K562 (cell line): Measurements from ENCODE around the gene IRF1. TPM values are rescaled to one million over a fixed set of nuclear protein-coding genes. Genes with fewer than 3 reads are reported as not detected.

Source experiments
- ATAC-seq: fragments of 200-7000 bp; cut with Tn5 transposase; 3 replicates; pipeline ENCODE4 v1.9.1; 2020; ENCODE audit warnings: moderate library complexity
- BruUV-seq: library from RNA; stranded (reverse); fragments of 400-500 nt; replicated peaks from 2 replicates; lab custom pipeline; 2021; lab: Mats Ljungman, UMichigan
- CTCF ChIA-PET: fragments of 300-600 bp; formaldehyde crosslinking; extraction: SDS; loops from one replicate; lab custom pipeline; 2021; ENCODE audit warnings: low intra/inter-chr PET ratio; lab: Yijun Ruan, JAX
- POLR2A ChIA-PET: fragments of 300-600, 350-650 bp; sonication (Branson Sonifier 250); formaldehyde crosslinking; extraction: SDS; loops from one replicate; lab custom pipeline; 2021; ENCODE audit warnings: antibody characterized with exemption, inconsistent platforms; lab: Yijun Ruan, JAX
- DNase-seq, 4 experiments: peaks; one replicate each; pipeline versions ENCODE4 v3.0.0 to v3.0.0-alpha.2; 2011 to 2018; ENCODE audit warnings: low spot score in 3 of 4, mixed read lengths in 3 of 4; ENCODE audit errors: extremely low read depth in 1 of 4
- FAIRE-seq: peaks from 2 replicates; lab custom pipeline; 2011; peaks lifted over from hg19 to GRCh38; lab: Jason Lieb, UNC
- H2AFZ ChIP-seq: 2 replicates; pipeline ENCODE4 v1.6.0; 2011; ENCODE audit warnings: low read depth, low read length, control low read depth, inconsistent platforms
- H3K27ac ChIP-seq: fragments of 200-600 bp; 3 replicates; pipeline ENCODE4 v1.8.0; 2011; ENCODE audit warnings: low read depth, mild to moderate bottlenecking, control low read depth, inconsistent platforms, low read length, moderate library complexity, mixed read lengths; ENCODE audit errors: extremely low read depth
- H3K27me3 ChIP-seq, 2 experiments: fragments of 300-600 bp in 1 of 2; 2 replicates in 1 of 2; 3 replicates in 1 of 2; pipeline versions ENCODE4 v1.6.0 to v1.8.0; 2011; ENCODE audit warnings: inconsistent platforms in 2 of 2, low read length in 2 of 2, mild to moderate bottlenecking in 1 of 2, mixed read lengths in 1 of 2, moderate library complexity in 1 of 2; ENCODE audit not compliant: control insufficient read depth in 2 of 2, insufficient read depth in 2 of 2
- H3K36me3 ChIP-seq: fragments of 300-600 bp; 3 replicates; pipeline ENCODE4 v1.8.0; 2011; ENCODE audit warnings: mild to moderate bottlenecking, low read length, inconsistent platforms; ENCODE audit not compliant: control insufficient read depth, insufficient read depth
- H3K4me1 ChIP-seq, 2 experiments: fragments of 200-600 bp in 1 of 2; replicated peaks in 1 of 2; 2 replicates in 1 of 2; 3 replicates in 1 of 2; pipeline versions ENCODE4 v1.5.1 to v1.8.0; 2011; ENCODE audit warnings: inconsistent platforms in 2 of 2, low read length in 2 of 2, mild to moderate bottlenecking in 1 of 2, mixed read lengths in 1 of 2, moderate library complexity in 1 of 2; ENCODE audit not compliant: control insufficient read depth in 2 of 2, insufficient read depth in 2 of 2
- H3K4me2 ChIP-seq: 2 replicates; pipeline ENCODE4 v1.6.1; 2011; ENCODE audit warnings: low read length, control low read depth, inconsistent platforms, mixed read lengths; ENCODE audit not compliant: insufficient read depth
- H3K4me3 ChIP-seq: fragments of 200-600 bp; sonication (generic), shearing (Covaris generic); 2 replicates; pipeline ENCODE4 v1.5.1; 2016; ENCODE audit warnings: control low read depth, inconsistent platforms
- H3K79me2 ChIP-seq: fragments of 200-600 bp; 3 replicates; pipeline ENCODE4 v1.8.0; 2011; ENCODE audit warnings: low read length, inconsistent platforms; ENCODE audit not compliant: control insufficient read depth, insufficient read depth
- H3K9ac ChIP-seq, 2 experiments: 2 replicates each; pipeline versions ENCODE4 v1.6.0 to v1.6.1; 2011; ENCODE audit warnings: low read depth in 2 of 2, low read length in 2 of 2, control low read depth in 1 of 2, inconsistent platforms in 1 of 2, mild to moderate bottlenecking in 1 of 2, mixed read lengths in 1 of 2; ENCODE audit not compliant: insufficient read depth in 1 of 2
- H3K9me1 ChIP-seq: one replicate; pipeline ENCODE4 v1.6.0; 2011; ENCODE audit warnings: inconsistent platforms, mild to moderate bottlenecking, low read length, moderate library complexity; ENCODE audit not compliant: control insufficient read depth, insufficient read depth
- H3K9me3 ChIP-seq: replicated peaks from 2 replicates; pipeline ENCODE4 v1.5.1; 2011; ENCODE audit warnings: low read depth, low read length, inconsistent platforms; ENCODE audit not compliant: control insufficient read depth, insufficient read depth
- H4K20me1 ChIP-seq: replicated peaks from 2 replicates; pipeline ENCODE4 v1.6.1; 2011; ENCODE audit warnings: low read length, inconsistent platforms, mixed read lengths; ENCODE audit not compliant: control insufficient read depth, insufficient read depth
- AFF1 ChIP-seq, 2 experiments: fragments of 450-650 bp; IDR thresholded peaks; 2 replicates each; pipeline ENCODE4 v1.6.1; 2018; ENCODE audit warnings: mild to moderate bottlenecking in 2 of 2, low read depth in 1 of 2; ENCODE audit not compliant: partially characterized antibody in 2 of 2
- CBFA2T2 ChIP-seq: fragments of 450-650 bp; conservative IDR thresholded peaks from 2 replicates; pipeline ENCODE4 v1.6.1; 2017; ENCODE audit warnings: mild to moderate bottlenecking
- DPF2 ChIP-seq: fragments of 450-650 bp; IDR thresholded peaks from 2 replicates; pipeline ENCODE4 v1.6.1; 2016
- NR4A1 ChIP-seq, 2 experiments: fragments of 250-450 bp in 1 of 2; fragments of 450-650 bp in 1 of 2; sonication (Bioruptor Pico) in 1 of 2; IDR thresholded peaks; 2 replicates each; pipeline versions ENCODE4 v1.4.0 to v1.6.1; 2016 to 2020; ENCODE audit warnings: mild to moderate bottlenecking in 2 of 2, missing compliant biosample characterization in 1 of 2, missing genetic modification characterization in 1 of 2, moderate library complexity in 1 of 2
- ZNF23 ChIP-seq: fragments of 250-450 bp; sonication (Bioruptor Pico); IDR thresholded peaks from 2 replicates; pipeline ENCODE4 v1.4.0; 2020; ENCODE audit warnings: mild to moderate bottlenecking
- ZNF239 ChIP-seq: fragments of 250-450 bp; sonication (Bioruptor Pico); IDR thresholded peaks from 2 replicates; pipeline ENCODE4 v1.4.0; 2020; ENCODE audit warnings: mild to moderate bottlenecking
- WGBS: fragments of 100-300 bp; shearing (Covaris generic); methylation state at CpG from one replicate; pipeline ENCODE4 v1.1.6; 2016; ENCODE audit warnings: low coverage, mixed read lengths; ENCODE audit not compliant: insufficient coverage; ENCODE audit errors: missing lambda C conversion rate; 5-methylcytosine and 5-hydroxymethylcytosine counted together
- in situ Hi-C: fragments of 300-500 bp; cut with MboI; formaldehyde crosslinking; loops from 4 replicates; pipeline ENCODE4 v1.15.0; 2018; ENCODE audit warnings: inconsistent platforms, mixed read lengths
- intact Hi-C: fragments of 100-400 bp; cut with micrococcal nuclease; formaldehyde crosslinking; loops from 2 replicates; pipeline ENCODE4 v1.14.2; 2022
- polyA plus RNA-seq, 8 experiments: library from polyadenylated mRNA; depleted of rRNA in 4 of 8; stranded (reverse) in 5 of 8; unstranded in 3 of 8; fragments of >200 nt; fragmentation: Nextera tagmentation in 2 of 8; fragmentation: Illumina TruSeq in 1 of 8; extraction: Ambion mirVana in 2 of 8; extraction: Trizol in 1 of 8; gene quantifications; 2 replicates each; pipeline versions ENCODE4 v1.2.1 to v1.2.3, GENCODE V29; 2011 to 2014; ENCODE audit warnings: inconsistent platforms in 1 of 8, missing spikeins in 1 of 8
- total RNA-seq, 7 experiments: library from RNA; depleted of rRNA in 6 of 7; stranded (reverse); fragments of >200 nt in 6 of 7; fragmentation: Illumina TruSeq in 2 of 7; extraction: Trizol in 2 of 7; gene quantifications; 2 replicates each; pipeline versions ENCODE4 v1.2.1 to v1.2.3, GENCODE V29; 2011 to 2021; ENCODE audit warnings: low replicate concordance in 1 of 7
- TF ChIP-seq, protein P1 (sequence below): fragments of 450-650 bp; IDR thresholded peaks from 2 replicates; pipeline ENCODE4 v1.6.1; 2017; ENCODE audit warnings: antibody characterized with exemption, mild to moderate bottlenecking

The IRF1 gene
- total and polyA plus RNA-seq, 9 of the 15 experiments (the other 6 are each of a cell fraction or from before 2014, with no cell fraction given) = 1.1 to 12.3 (median 5.9) TPM

DNA sequence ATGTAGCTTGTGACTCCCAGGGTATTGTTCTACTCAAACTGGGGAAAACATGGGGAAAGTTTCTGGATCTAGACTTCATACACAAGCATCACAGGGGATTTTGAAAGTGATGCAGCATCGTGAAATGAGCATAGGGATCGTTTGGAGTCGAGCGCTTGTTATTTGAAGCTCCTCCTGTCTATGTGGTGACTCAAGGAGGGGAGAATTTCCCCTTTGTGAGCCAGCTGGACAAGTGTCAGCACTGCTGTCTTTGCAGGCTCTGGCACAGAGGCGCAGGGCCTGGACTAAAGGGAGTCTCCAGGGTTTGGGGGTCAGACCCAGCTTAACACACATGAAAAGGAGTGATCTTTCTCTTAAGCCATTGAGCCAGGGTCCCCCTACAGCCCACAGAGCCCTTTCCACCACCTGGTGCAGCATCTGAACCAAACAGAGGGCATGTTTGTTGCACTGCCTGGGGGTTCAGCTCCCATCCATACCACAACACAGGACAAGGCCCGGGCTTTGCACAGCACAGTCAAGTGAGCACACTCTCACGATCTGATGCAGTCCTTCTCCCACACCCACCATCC lies 51.0 kb downstream of the IRF1 start (continued):
- TF ChIP-seq NR4A1 (CRISPR knock-in tag; IDR thresholded peaks at IDR 0.05) = no peak
- no peak for TF ChIP-seq NR4A1 (tag; IDR thresholded peaks at IDR 0.05)

GRCh38 chr5:132438917-132439316 lies 51.7 kb downstream of the IRF1 start:
- no peaks in the 10 kb centered on the region for H3K9me3 ChIP-seq
- FAIRE-seq = no peak
- no peaks in the 10 kb centered on the region for H4K20me1 ChIP-seq
- no TSS peak for BruUV-seq
- no peak for ATAC-seq
- ChIA-PET CTCF (no interaction called here), POLR2A (interaction anchor here (0.8 to 1.5 kb wide), 5 partner anchors 13 to 41 kb away, joined by 3 to 6 read pairs (median 4); no protein-coding TSS in a partner anchor)
- intact Hi-C loops (no loop called here), in situ Hi-C loops (no loop called here)
- H3K4me1 ChIP-seq = peaks cover 15 to 29% of the 10 kb centered on the region in 2 experiments; a peak in 4 of 5 replicates
- H3K4me3 ChIP-seq = no peak overlapping the region
- H3K9ac ChIP-seq = no peak overlapping the region
- no peaks in the 10 kb centered on the region for H3K27me3 ChIP-seq
- no peak for DNase-seq
- H3K27ac ChIP-seq = no peak overlapping the region
- H3K79me2 ChIP-seq = no peaks in the 10 kb centered on the region
- H2AFZ ChIP-seq = no peak overlapping the region
- no peaks in the 10 kb centered on the region for H3K9me1 ChIP-seq
- 76% methylated on average over 4 of the region's 4 CpGs for WGBS
- H3K36me3 ChIP-seq = no peaks in the 10 kb centered on the region
- no peak overlapping the region for H3K4me2 ChIP-seq
- no peak for TF ChIP-seq CBFA2T2
- TF ChIP-seq ZNF239 (CRISPR knock-in tag) = no peak
- TF ChIP-seq, protein P1, sequence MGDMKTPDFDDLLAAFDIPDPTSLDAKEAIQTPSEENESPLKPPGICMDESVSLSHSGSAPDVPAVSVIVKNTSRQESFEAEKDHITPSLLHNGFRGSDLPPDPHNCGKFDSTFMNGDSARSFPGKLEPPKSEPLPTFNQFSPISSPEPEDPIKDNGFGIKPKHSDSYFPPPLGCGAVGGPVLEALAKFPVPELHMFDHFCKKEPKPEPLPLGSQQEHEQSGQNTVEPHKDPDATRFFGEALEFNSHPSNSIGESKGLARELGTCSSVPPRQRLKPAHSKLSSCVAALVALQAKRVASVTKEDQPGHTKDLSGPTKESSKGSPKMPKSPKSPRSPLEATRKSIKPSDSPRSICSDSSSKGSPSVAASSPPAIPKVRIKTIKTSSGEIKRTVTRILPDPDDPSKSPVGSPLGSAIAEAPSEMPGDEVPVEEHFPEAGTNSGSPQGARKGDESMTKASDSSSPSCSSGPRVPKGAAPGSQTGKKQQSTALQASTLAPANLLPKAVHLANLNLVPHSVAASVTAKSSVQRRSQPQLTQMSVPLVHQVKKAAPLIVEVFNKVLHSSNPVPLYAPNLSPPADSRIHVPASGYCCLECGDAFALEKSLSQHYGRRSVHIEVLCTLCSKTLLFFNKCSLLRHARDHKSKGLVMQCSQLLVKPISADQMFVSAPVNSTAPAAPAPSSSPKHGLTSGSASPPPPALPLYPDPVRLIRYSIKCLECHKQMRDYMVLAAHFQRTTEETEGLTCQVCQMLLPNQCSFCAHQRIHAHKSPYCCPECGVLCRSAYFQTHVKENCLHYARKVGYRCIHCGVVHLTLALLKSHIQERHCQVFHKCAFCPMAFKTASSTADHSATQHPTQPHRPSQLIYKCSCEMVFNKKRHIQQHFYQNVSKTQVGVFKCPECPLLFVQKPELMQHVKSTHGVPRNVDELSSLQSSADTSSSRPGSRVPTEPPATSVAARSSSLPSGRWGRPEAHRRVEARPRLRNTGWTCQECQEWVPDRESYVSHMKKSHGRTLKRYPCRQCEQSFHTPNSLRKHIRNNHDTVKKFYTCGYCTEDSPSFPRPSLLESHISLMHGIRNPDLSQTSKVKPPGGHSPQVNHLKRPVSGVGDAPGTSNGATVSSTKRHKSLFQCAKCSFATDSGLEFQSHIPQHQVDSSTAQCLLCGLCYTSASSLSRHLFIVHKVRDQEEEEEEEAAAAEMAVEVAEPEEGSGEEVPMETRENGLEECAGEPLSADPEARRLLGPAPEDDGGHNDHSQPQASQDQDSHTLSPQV = no peak
- no peak for TF ChIP-seq AFF1 (IDR thresholded peaks at IDR 0.05; ENCODE audit: low read depth in 1 of 2, partially characterized antibody in 2 of 2)
- TF ChIP-seq ZNF23 = no peak
- TF ChIP-seq DPF2 = no peak
